ENCODE results near the gene EAF2.

The EAF2 gene

GRCh38 chr3:121869736-121870135, 34.7 kb downstream of the EAF2 start:
- H3K27me3 ChIP-seq (ENCODE audit: control insufficient read depth, low read length), result no peaks in the 10 kb centered on the region
- H3K36me3 ChIP-seq (ENCODE audit: control insufficient read depth, low read length), result peaks cover 83% of the 10 kb centered on the region
- H3F3A ChIP-seq (ENCODE audit: control insufficient read depth, insufficient read depth), result peaks cover 19% of the 10 kb centered on the region; the same call in 1 of the 2 replicates
- no peaks in the 10 kb centered on the region for H3K9me3 ChIP-seq (ENCODE audit: control insufficient read depth, insufficient read depth, low read length)
- H3K4me2 ChIP-seq (ENCODE audit: low read length), result no peak overlapping the region
- no peaks in the 10 kb centered on the region for H3K9me2 ChIP-seq (replicated peaks; ENCODE audit: control insufficient read depth, low read length)
- peaks cover 42% of the 10 kb centered on the region for H3K4me1 ChIP-seq (ENCODE audit: control insufficient read depth, low read length)
- peaks cover 4% of the 10 kb centered on the region; the same call in 1 of the 2 replicates for H4K20me1 ChIP-seq (ENCODE audit: control insufficient read depth, insufficient read depth, low read depth, low read length)
- H3K79me2 ChIP-seq (ENCODE audit: control insufficient read depth, low read length), result peaks cover 32% of the 10 kb centered on the region
- no peak overlapping the region for H3K4me3 ChIP-seq (ENCODE audit: low read length)
- TF ChIP-seq CTCF (IDR thresholded peaks at IDR 0.05; ENCODE audit: low read depth, low read length, poor library complexity, severe bottlenecking) (no peak), EZH2phosphoT487 (IDR thresholded peaks at IDR 0.05; ENCODE audit: borderline replicate concordance, low read length) (no peak)
- H3K27ac ChIP-seq (ENCODE audit: low read depth, low read length), result no peak overlapping the region

GRCh38 chr3:121870717-121871116, 35.7 kb downstream of the EAF2 start:
- peaks cover 21% of the 10 kb centered on the region; the same call in 1 of the 2 replicates for H3F3A ChIP-seq (ENCODE audit: control insufficient read depth, insufficient read depth)
- no peaks in the 10 kb centered on the region for H3K27me3 ChIP-seq (ENCODE audit: control insufficient read depth, low read length)
- no peaks in the 10 kb centered on the region for H3K9me3 ChIP-seq (ENCODE audit: control insufficient read depth, insufficient read depth, low read length)
- peaks cover 4% of the 10 kb centered on the region; the same call in 1 of the 2 replicates for H4K20me1 ChIP-seq (ENCODE audit: control insufficient read depth, insufficient read depth, low read depth, low read length)
- peaks cover 83% of the 10 kb centered on the region for H3K36me3 ChIP-seq (ENCODE audit: control insufficient read depth, low read length)
- TF ChIP-seq CTCF (IDR thresholded peaks at IDR 0.05; ENCODE audit: low read depth, low read length, poor library complexity, severe bottlenecking) (no peak), EZH2phosphoT487 (IDR thresholded peaks at IDR 0.05; ENCODE audit: borderline replicate concordance, low read length) (no peak)
- peaks cover 42% of the 10 kb centered on the region for H3K4me1 ChIP-seq (ENCODE audit: control insufficient read depth, low read length)
- H3K4me3 ChIP-seq (ENCODE audit: low read length), result no peak overlapping the region
- H3K4me2 ChIP-seq (ENCODE audit: low read length), result 0 out of 2 replicates have a peak overlapping the region, but pooled peaks have one; percentile 17
- H3K79me2 ChIP-seq (ENCODE audit: control insufficient read depth, low read length), result peaks cover 30% of the 10 kb centered on the region
- no peak overlapping the region for H3K27ac ChIP-seq (ENCODE audit: low read depth, low read length)
- H3K9me2 ChIP-seq (replicated peaks; ENCODE audit: control insufficient read depth, low read length), result no peaks in the 10 kb centered on the region

- no peaks in the 10 kb centered on the region for H3K9me2 ChIP-seq (replicated peaks; ENCODE audit: control insufficient read depth, low read length)
- peaks cover 42% of the 10 kb centered on the region for H3K4me1 ChIP-seq (ENCODE audit: control insufficient read depth, low read length)
- H3F3A ChIP-seq (ENCODE audit: control insufficient read depth, insufficient read depth), result peaks cover 22% of the 10 kb centered on the region; the same call in 1 of the 2 replicates
- no peak overlapping the region for H3K4me3 ChIP-seq (ENCODE audit: low read length)
- H3K4me2 ChIP-seq (ENCODE audit: low read length), result no peak overlapping the region
- H3K27me3 ChIP-seq (ENCODE audit: control insufficient read depth, low read length), result no peaks in the 10 kb centered on the region
- peaks cover 28% of the 10 kb centered on the region for H3K79me2 ChIP-seq (ENCODE audit: control insufficient read depth, low read length)
- H3K9me3 ChIP-seq (ENCODE audit: control insufficient read depth, insufficient read depth, low read length), result no peaks in the 10 kb centered on the region
- TF ChIP-seq EZH2phosphoT487 (IDR thresholded peaks at IDR 0.05; ENCODE audit: borderline replicate concordance, low read length), result no peak
- no peak for TF ChIP-seq CTCF (IDR thresholded peaks at IDR 0.05; ENCODE audit: low read depth, low read length, poor library complexity, severe bottlenecking)
- peaks cover 82% of the 10 kb centered on the region for H3K36me3 ChIP-seq (ENCODE audit: control insufficient read depth, low read length)
- peaks cover 4% of the 10 kb centered on the region; the same call in 1 of the 2 replicates for H4K20me1 ChIP-seq (ENCODE audit: control insufficient read depth, insufficient read depth, low read depth, low read length)
- H3K27ac ChIP-seq (ENCODE audit: low read depth, low read length), result no peak overlapping the region
These were observed 36.4 kb downstream of the EAF2 start for GRCh38 chr3:121871430-121871829.

Measured in DOHH2 (cell line).